Activated CD4-positive, alpha-beta T cell treated with anti-CD3 and anti-CD28 coated beads, Interleukin-2, amount 50 U/mL, for 4 hours (primary cell): ENCODE data around the gene COPZ2.
"Not testable (repeated sequence)": the region's sequence is repeated elsewhere in the genome, so short reads cannot be mapped to it uniquely, and the experiment has no call there.

Source experiments
- DNase-seq, 2 experiments: peaks; one replicate each; pipeline ENCODE4 v3.0.0-alpha.2; 2020

The COPZ2 gene

GRCh38 chr17:48037036-48037837, at the start of gene COPZ2:
Gene COPZ2, minus strand, starts transcription at chr17:48037797. Its CDS starts 20 bp downstream, at chr17:48037777.
- peak; percentile 51 for DNase-seq

GRCh38 chr17:48084932-48085331, 47.3 kb upstream of the COPZ2 start:
- no peak for DNase-seq

GRCh38 chr17:48081858-48082257, 44.3 kb upstream of the COPZ2 start:
- no peak for DNase-seq

DNA sequence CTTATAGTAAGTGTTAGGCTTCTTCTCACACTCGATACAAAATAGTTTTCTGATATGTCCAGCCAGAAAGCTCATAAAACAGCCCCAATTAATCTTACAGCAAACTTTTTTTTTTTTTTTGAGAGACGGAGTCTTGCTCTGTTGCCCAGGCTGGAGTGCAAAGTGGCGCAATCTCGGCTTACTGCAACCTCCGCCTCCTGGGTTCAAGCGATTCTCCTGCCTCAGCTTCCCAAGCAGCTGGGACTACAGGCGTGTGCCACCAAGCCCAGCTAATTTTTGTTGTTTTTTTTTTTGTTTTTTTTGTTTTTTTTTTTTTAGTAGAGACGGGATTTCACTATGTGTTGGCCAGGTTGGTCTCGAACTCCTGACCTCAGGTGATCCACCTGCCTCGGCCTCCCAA, 39.6 kb upstream of the COPZ2 start:
- not testable (repeated sequence) for DNase-seq

DNA sequence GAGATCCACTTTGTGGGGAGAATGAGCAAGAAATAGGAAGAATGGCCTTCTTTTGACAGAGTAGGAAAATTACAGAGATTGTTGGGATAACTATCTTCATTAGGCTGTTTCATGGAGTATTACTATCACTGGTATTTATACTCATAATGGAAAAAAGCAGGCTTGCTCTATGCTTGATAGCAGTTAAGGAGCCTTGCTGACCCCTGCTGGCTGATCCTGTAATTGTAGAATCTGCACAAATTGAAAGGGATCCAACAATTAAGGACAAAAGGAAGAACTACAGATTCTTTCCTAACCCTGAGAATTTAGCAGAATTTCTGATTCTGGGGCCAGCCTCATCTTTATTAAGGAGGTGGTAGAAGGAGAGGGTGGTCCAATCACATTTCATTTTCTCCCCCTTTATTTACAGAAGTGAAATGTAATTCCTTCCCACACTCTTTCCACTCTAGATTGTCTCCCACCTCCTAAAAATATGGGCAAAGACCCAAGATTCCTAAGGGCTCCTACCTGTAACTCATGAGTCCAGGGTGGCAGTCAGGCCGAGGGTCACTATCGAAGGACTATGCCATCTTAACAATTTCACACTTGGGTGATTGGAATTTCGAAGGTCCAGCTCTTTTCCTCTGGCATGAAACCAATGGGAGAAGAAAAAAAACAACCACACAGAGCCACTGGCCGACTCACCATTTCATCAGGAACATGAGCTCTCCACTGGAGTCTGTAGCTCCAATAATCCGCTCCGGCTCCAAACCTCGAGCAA, 36.9 kb upstream of the COPZ2 start:
- peak; percentile 75 to 78 for DNase-seq

DNA sequence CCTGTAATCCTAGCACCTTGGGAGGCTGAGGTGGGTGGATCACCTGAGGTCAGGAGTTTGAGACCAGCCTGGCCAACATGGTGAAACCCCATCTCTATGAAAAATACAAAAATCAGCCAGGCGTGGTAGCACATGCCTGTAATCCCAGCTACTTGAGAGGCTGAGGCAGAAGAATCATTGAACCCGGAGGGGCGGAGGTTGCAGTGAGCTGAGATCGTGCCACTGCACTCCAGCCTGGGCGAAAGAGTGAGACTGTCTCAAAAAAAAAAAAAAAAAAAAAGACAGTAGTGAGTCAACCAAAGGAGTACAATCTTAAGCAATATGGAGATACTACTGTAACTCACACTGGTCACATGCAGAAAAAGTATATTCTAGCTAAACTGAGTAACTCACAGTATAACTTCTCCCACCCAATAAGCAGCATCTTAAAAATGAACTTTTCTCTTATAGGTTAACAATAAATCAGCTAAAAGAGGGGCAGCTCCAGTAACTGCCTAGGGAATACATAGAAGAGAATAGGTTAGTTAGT, 36.0 kb upstream of the COPZ2 start:
- not testable (repeated sequence) for DNase-seq

DNA sequence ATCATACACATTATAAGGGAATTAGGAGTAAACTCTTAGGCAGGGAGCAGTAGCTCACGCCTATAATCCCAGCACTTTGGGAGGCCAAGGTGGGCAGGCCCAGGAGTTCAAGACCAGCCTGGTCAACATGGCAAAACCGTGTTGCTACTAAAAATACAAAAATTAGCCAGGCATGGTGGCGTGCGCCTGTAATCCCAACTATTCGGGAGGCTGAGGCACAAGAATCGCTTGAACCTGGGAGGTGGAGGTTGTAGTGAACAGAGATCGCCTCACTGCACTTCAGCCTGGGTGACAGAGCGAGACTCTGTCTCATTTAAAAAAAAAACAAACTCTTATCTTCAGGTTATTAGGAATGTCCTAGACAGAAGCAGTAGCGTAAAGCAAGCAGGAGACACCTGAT, 35.2 kb upstream of the COPZ2 start:
- not testable (repeated sequence) for DNase-seq

GRCh38 chr17:48071654-48072053, 34.1 kb upstream of the COPZ2 start:
- DNase-seq, result no peak

- DNase-seq, result no peak
Measured at GRCh38 chr17:48070195-48070594, 32.6 kb upstream of the COPZ2 start.

GRCh38 chr17:48068491-48068961, 30.9 kb upstream of the COPZ2 start:
- DNase-seq, result no peak

- DNase-seq, result not testable (repeated sequence)
Measured at GRCh38 chr17:48067808-48068207, 30.2 kb upstream of the COPZ2 start.

DNA sequence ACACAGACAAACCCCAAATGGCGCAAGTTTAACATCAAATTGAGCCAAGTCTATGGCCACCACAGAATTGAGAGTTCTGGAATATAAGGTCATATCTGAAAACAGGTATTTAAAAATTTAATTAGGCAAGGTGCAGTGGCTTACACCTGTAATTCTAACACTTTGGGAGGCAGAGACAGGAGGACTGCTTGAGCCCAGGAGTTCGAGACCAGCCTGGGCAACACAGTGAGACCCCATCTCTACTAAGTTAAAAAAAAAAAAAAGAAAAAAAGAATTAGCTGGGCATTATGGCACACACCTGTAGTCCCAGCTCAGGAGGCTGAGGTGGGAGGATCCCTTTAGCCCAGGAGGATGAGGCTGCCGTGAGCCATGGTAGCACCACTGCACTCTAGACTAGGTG, 29.6 kb upstream of the COPZ2 start:
- DNase-seq, result no peak

- no peak for DNase-seq
Measured at GRCh38 chr17:48066656-48067055, 29.1 kb upstream of the COPZ2 start.

GRCh38 chr17:48066192-48066591, 28.6 kb upstream of the COPZ2 start:
- DNase-seq, result no peak

- no peak for DNase-seq
Measured at GRCh38 chr17:48064638-48065037, 27.0 kb upstream of the COPZ2 start.

DNA sequence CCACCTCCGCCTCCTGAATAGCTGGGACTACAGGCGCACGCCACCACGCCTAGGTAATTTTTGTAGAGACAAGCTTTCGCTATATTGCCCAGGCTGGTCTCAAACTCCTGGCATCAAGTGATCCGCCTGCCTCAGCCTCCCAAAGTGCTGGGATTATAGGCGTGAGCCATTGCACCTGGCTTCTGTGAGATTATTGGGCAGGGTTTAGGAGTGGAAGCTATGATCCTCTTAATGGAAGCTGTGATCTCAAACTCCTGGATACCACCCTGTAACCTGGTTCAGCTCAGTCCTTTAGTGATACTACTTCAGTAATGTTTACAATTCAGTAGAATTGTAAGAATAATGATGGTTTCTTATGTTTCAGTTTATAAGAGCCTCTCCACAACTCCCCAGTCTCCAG, 24.7 kb upstream of the COPZ2 start:
- no peak for DNase-seq

DNA sequence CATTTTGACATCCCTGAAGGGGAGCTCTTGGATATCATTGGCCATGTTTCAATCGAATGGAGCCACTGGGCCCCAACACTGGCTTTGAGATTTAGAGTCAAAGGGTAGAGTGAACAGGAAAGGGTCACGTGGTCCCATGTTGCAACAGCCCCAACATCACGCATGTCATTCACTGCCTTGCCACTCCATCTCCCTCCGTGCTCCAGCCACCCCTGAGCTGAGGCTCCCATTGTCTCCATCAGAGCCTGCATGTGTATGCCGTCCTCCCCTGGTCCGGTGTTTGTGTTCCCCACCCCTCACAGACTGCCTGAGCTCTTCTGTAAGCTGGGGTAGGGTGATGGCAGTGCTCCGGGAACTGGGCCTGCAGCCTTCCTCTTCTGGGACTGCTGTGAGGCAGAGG, 22.7 kb upstream of the COPZ2 start:
- DNase-seq, result no peak

GRCh38 chr17:48059125-48059668, 21.6 kb upstream of the COPZ2 start:
- DNase-seq, result no peak

DNA sequence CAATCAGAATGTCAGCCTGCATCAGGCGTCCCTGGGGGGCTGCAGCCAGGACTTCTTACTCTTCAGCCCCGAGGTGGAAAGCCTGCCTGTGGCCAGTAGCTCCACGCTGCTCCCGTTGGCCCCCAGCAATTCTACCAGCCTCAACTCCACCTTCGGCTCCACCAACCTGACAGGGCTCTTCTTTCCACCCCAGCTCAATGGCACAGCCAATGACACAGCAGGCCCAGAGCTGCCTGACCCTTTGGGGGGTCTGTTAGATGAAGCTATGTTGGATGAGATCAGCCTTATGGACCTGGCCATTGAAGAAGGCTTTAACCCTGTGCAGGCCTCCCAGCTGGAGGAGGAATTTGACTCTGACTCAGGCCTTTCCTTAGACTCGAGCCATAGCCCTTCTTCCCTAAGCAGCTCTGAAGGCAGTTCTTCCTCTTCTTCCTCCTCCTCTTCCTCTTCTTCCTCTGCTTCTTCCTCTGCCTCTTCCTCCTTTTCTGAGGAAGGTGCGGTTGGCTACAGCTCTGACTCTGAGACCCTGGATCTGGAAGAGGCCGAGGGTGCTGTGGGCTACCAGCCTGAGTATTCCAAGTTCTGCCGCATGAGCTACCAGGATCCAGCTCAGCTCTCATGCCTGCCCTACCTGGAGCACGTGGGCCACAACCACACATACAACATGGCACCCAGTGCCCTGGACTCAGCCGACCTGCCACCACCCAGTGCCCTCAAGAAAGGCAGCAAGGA, 21.0 kb upstream of the COPZ2 start:
- no peak for DNase-seq

- no peak for DNase-seq
Measured at GRCh38 chr17:48057626-48058025, 20.0 kb upstream of the COPZ2 start.

GRCh38 chr17:48056879-48057278, 19.3 kb upstream of the COPZ2 start:
- DNase-seq, result no peak

- no peak for DNase-seq
Measured at GRCh38 chr17:48056246-48056745, 18.7 kb upstream of the COPZ2 start.
